Stimulated activated CD4-positive, alpha-beta T cell treated with anti-CD3 and anti-CD28 coated beads, Interleukin-1b, Interleukin-23, amount 100 ng/mL, for 24 hours (primary cell): ENCODE results near the gene SPTBN5.
A peak's percentile ranks its signal among the peaks of the same experiment; 100 is the strongest.

Experiments
- DNase-seq, 4 experiments: peaks; one replicate each; pipeline ENCODE4 v3.0.0-alpha.2; 2020; ENCODE audit warnings: low read depth in 4 of 4, low spot score in 1 of 4

The SPTBN5 gene

GRCh38 chr15:41893422-41894250, at the start of gene SPTBN5:
Gene SPTBN5 (minus strand): TSS chr15:41894053. CDS start chr15:41893497, 556 bp downstream.
- no peak for DNase-seq

DNA sequence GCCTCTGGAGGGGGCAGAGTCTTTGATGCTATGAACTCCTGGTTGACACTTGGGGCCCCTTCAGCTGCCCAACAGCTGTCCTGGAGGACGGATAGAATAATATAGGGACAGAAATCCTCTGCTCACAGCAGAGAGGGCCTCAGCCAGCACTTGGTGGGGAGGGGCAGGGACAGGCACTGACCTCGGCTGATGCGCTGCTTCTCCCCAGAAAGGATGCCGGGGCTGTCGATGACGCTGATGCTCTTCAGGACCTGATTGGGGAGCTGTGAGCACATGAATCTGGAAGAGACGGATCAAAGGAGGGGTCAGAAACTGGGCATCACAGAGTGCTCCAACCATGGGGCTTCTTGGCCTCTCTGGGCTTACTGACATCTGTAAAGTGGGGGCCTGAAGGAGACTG, 49.0 kb upstream of the SPTBN5 start:
- no peak for DNase-seq

- DNase-seq = no peak
Measured at GRCh38 chr15:41941644-41942415, 48.0 kb upstream of the SPTBN5 start.

GRCh38 chr15:41940441-41940857, 46.6 kb upstream of the SPTBN5 start:
- peak in 2 of 4 experiments; percentile 41 to 43 for DNase-seq

GRCh38 chr15:41939986-41940385, 46.1 kb upstream of the SPTBN5 start:
- no peak for DNase-seq

- no peak for DNase-seq
Measured at GRCh38 chr15:41937568-41937923, 43.7 kb upstream of the SPTBN5 start.

GRCh38 chr15:41936649-41937567, 43.1 kb upstream of the SPTBN5 start:
- DNase-seq = peak; percentile 44 to 69 (median 58)

- no peak for DNase-seq
Measured at GRCh38 chr15:41936155-41936554, 42.3 kb upstream of the SPTBN5 start.

- DNase-seq = peak in 1 of 4 experiments; percentile 12
Measured at GRCh38 chr15:41935566-41936020, 41.7 kb upstream of the SPTBN5 start.

- peak in 3 of 4 experiments; percentile 33 to 62 (median 44) for DNase-seq
Measured at GRCh38 chr15:41934843-41935242, 41.0 kb upstream of the SPTBN5 start.

- no peak for DNase-seq
Measured at GRCh38 chr15:41933771-41934170, 39.9 kb upstream of the SPTBN5 start.

DNA sequence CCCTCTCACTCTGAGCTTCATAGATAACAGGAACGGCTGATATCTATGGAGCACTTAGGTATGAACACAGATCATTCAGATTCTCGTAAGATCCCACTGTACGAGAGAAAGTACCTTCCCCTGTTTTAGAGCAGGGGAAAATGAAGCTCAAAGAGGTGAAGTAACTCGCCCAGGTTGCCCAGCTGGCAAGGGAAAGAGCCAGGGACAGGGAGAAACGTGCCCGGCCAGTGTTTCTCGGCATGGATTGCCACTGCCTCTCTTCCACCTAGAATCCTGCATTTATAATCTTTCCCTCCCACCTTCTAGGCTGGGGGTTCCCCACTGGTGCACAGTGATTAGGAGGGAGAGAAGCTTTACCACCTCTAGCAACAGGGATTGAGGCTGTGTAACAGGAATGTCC, 39.5 kb upstream of the SPTBN5 start:
- DNase-seq = no peak

DNA sequence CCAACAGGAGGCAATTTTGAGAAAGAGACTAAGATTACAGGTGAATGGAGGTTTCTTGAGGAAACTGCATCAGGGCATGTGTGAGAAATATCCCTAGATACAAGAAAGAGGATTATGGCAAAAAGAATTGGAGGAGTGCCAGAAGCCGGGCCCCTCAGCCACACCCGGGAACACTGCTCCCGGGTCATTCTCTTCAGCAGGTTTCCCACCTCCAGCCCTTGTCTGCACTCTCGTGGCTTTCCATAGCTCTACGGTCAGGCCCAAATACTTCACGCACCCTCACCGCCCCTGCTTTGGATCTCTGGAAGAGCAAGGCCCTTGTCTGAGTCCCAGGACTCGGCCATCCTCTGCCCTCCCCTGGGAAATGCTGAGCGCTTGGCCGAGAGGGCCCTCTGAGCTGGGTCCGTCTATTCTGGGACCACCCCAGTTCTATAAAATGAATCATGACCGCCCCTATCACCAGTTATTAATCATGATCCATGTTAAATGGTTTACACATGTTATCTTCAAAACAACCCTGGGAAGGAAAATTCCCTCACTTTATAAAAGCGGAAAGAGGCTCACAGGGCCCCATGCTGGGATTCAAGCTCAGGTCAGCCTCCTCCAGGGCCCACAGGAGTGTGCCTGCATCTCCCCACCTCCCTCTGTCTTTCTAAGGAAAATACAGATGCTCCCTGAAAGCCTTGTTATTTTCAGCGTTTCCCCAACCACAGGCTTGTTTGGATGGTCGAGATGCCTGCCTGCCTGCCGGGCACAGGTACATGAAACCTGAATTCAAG, 38.8 kb upstream of the SPTBN5 start:
- DNase-seq = no peak

GRCh38 chr15:41932101-41932500, 38.2 kb upstream of the SPTBN5 start:
- no peak for DNase-seq

- no peak for DNase-seq
Measured at GRCh38 chr15:41930867-41931222, 37.0 kb upstream of the SPTBN5 start.

GRCh38 chr15:41930221-41930866, 36.5 kb upstream of the SPTBN5 start:
- DNase-seq = no peak

DNA sequence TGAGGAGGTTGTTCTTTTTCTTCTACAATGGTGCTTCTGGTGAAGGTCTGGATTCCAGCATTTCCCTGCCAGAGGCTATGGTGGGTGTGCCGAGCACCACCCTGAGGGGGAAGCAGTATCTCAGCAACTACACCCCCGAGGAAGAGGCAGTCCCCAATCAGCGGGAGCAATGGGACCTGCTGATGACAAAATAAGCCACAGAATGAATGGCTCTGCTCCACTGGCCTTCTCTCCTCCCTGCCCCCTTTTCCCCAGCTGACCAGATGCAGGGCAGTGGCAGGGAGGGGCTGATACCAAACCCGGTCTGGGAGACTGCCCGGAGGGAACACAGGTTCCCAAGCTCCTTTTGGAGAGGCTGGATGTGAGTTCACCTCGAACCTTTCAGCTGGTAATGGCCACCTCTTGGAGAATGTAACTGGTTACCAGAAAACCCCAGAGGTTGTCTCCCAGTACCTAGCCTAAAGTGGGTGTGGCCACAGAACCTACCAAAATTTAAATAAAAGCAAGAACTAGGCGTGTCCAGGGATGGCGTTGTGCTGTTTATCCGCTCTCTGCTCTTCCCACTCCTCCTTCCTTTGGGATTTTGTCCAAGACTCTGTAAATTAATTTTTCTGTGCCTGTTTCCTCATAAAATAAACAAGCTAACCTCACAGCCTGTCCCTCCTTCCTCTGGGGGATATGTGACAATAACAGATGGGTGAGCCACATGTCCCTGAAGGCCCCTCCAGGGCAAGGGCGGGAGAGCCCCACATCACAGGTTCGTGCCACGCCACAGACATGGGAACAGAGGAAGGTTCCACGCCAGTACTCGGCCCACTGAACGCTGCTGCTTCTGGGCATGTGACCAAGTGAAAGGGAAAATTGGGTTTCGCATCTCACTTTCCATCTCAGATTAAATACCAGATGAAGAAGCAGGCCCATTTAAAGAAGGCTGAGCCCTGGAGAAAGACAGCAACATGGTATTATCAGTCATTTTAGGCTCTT, 35.1 kb upstream of the SPTBN5 start:
- no peak for DNase-seq

GRCh38 chr15:41928100-41928499, 34.2 kb upstream of the SPTBN5 start:
- DNase-seq = no peak

DNA sequence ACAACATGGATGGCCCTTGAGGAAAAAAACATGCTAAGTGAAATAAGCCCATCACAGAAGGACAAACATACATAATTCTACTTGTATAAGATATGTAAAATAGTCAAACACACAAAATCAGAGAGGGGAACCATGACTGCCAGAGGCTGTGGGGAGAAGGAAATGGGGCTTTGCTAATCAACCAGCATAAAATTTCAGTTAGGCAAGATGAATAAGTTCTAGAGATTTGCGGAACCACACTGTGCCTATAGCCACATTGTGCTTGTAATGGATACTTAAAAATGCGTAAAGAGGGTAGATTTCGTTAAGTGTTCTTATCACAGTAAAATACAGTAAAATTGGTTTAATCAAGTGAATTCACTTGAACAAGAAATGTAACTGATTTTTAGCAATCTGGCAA, 33.7 kb upstream of the SPTBN5 start:
- DNase-seq = no peak
